Right renal cortex interstitium (tissue), 3 donors: ENCODE results near the gene PKP2. TPM values are rescaled to one million over a fixed set of nuclear protein-coding genes. Genes with fewer than 3 reads are reported as not detected.
"Not testable (repeated sequence)": the region's sequence is repeated elsewhere in the genome, so short reads cannot be mapped to it uniquely, and the experiment has no call there.

Experiments used
- DNase-seq, 3 donors: peaks; one replicate each; pipeline ENCODE4 v3.0.0-alpha.2; 2013; ENCODE audit warnings: low read depth in 3 of 3, low spot score in 2 of 3
- polyA plus RNA-seq, 3 donors: library from polyadenylated mRNA; unstranded; fragments of 120-200 nt; gene quantifications; one replicate each; pipeline ENCODE4 v1.2.1, GENCODE V29; 2013; ENCODE audit not compliant: insufficient read length in 3 of 3

PKP2 gene
- polyA plus RNA-seq, 3 donors = 21.2 to 24.1 (median 21.5) TPM

- DNase-seq = no peak
These were observed 1.4 kb upstream of the PKP2 start for GRCh38 chr12:32897687-32898573.

GRCh38 chr12:32897281-32897610 lies 669 bp upstream of the PKP2 start:
- DNase-seq = no peak

- DNase-seq = no peak
These were observed 717 bp downstream of the PKP2 start for GRCh38 chr12:32895688-32896431.

- no peak for DNase-seq
These were observed 2.0 kb downstream of the PKP2 start for GRCh38 chr12:32894566-32894965.

GRCh38 chr12:32893458-32893857 lies 3.1 kb downstream of the PKP2 start:
- DNase-seq = no peak

GRCh38 chr12:32893043-32893442 lies 3.5 kb downstream of the PKP2 start:
- no peak for DNase-seq

GRCh38 chr12:32892369-32892768 lies 4.2 kb downstream of the PKP2 start:
- not testable (repeated sequence) for DNase-seq

- no peak for DNase-seq
These were observed 4.6 kb downstream of the PKP2 start for GRCh38 chr12:32891956-32892355.

GRCh38 chr12:32891526-32891925 lies 5.1 kb downstream of the PKP2 start:
- no peak for DNase-seq

- no peak for DNase-seq
These were observed 7.4 kb downstream of the PKP2 start for GRCh38 chr12:32889011-32889760.

- DNase-seq = no peak
These were observed 9.5 kb downstream of the PKP2 start for GRCh38 chr12:32887058-32887457.

- DNase-seq = no peak
These were observed 10.7 kb downstream of the PKP2 start for GRCh38 chr12:32885831-32886230.

- no peak for DNase-seq
These were observed 11.6 kb downstream of the PKP2 start for GRCh38 chr12:32884962-32885361.

GRCh38 chr12:32881702-32882101 lies 14.9 kb downstream of the PKP2 start:
- DNase-seq = no peak

- DNase-seq = no peak
These were observed 15.5 kb downstream of the PKP2 start for GRCh38 chr12:32881107-32881506.

- DNase-seq = not testable (repeated sequence)
These were observed 17.5 kb downstream of the PKP2 start for GRCh38 chr12:32879066-32879465.

GRCh38 chr12:32877601-32878459 lies 18.7 kb downstream of the PKP2 start:
- DNase-seq = no peak

GRCh38 chr12:32876004-32876403 lies 20.6 kb downstream of the PKP2 start:
- no peak for DNase-seq

GRCh38 chr12:32874975-32875374 lies 21.6 kb downstream of the PKP2 start:
- no peak for DNase-seq

GRCh38 chr12:32874078-32874477 lies 22.5 kb downstream of the PKP2 start:
- no peak for DNase-seq
